Peyer's patch (tissue), 4 donors: Measurements from ENCODE around the gene MAGI2.

Experiments
- POLR2A ChIP-seq, 2 donors: fragments of 450-650 bp; IDR thresholded peaks; one replicate each; pipeline ENCODE4 v1.5.1; 2017; ENCODE audit warnings: antibody characterized with exemption in 2 of 2, mild to moderate bottlenecking in 2 of 2, moderate library complexity in 2 of 2
- TF ChIP-seq, protein P1 (sequence below), 6 experiments: fragments of 450-650 bp in 4 of 6; fragments of 200-600 bp in 2 of 6; sonication (generic) in 1 of 6; IDR thresholded peaks; one replicate each; pipeline ENCODE4 v1.5.1; 2017 to 2019; ENCODE audit warnings: antibody characterized with exemption in 6 of 6, mild to moderate bottlenecking in 3 of 6, moderate library complexity in 1 of 6

DNA sequence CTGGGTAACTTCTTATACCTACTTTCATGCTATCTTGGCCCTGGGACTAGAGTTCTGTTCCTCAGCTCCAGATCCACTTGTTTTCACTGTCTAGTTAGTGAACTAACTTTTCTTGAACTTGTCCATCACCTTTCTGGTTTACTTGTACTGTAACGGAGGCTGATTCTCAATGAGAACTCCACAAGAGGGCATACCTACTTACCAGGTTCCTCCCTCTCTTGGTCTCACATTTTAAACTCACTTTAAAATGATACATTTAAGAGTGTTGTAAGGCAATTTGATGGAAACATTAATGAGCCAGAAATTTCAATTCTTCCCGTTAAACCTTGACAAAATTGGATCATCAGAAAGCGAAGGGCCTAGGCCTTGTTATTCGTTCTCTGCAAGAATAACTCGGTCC lies 111.6 kb downstream of the MAGI2 start:
- TF ChIP-seq, protein P1, sequence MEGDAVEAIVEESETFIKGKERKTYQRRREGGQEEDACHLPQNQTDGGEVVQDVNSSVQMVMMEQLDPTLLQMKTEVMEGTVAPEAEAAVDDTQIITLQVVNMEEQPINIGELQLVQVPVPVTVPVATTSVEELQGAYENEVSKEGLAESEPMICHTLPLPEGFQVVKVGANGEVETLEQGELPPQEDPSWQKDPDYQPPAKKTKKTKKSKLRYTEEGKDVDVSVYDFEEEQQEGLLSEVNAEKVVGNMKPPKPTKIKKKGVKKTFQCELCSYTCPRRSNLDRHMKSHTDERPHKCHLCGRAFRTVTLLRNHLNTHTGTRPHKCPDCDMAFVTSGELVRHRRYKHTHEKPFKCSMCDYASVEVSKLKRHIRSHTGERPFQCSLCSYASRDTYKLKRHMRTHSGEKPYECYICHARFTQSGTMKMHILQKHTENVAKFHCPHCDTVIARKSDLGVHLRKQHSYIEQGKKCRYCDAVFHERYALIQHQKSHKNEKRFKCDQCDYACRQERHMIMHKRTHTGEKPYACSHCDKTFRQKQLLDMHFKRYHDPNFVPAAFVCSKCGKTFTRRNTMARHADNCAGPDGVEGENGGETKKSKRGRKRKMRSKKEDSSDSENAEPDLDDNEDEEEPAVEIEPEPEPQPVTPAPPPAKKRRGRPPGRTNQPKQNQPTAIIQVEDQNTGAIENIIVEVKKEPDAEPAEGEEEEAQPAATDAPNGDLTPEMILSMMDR (IDR thresholded peaks at IDR 0.05) = no peak
- TF ChIP-seq POLR2A (IDR thresholded peaks at IDR 0.05) = no peak
